ENCODE results near the gene CDHR3.

DNA sequence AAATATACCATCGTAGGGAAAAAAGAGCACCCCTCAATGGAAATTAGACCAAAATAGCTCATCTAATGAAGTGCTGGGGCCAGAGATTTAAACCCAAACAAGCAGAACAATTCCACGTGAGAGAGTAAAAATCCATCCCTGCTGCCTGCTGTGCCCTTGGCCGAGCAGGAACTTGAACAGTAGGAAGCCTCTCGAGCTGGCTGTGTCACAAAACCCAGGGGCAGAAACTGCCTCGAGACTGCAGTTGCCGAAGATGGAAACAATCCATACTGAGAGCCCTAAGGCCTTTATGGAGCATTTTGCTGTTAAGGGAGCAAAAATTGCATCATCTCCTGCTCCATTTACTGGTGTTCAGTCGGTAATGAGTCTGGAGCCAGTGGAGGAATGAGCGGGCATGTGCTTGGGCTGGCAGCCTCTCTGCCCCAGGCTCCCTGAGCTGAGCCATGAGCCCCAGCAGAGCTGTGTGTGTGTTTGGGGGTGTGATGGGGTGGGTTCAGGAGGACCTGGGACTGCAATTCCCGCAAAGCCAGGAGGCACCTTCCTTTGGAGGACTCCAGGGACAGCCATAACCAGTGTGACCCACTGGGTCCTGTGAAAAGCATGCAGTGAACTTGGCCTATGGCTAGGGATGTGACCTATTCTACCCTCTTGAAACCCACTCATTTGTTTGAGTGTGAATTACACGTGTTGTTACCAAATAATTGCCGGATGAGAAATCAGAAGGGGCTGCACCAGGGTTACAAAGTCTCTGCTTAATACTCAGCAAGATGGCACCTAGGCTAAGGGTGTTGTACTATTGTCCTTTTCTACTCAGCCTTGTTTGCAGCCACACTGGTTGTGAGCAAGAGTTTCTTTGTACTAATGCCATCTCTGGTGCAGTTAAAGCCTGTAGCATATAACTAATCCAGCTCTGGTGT, 58.3 kb downstream of the CDHR3 start:
- TF ChIP-seq CTCF (IDR thresholded peaks at IDR 0.05) (no peak), EZH2phosphoT487 (IDR thresholded peaks at IDR 0.05) (no peak), EZH2 (IDR thresholded peaks at IDR 0.05) (no peak)

Data from neural progenitor cell (in vitro differentiated cells).